NCI-H2227 (cell line): ENCODE results near the gene CYP2D6.
A peak's percentile ranks its signal among the peaks of the same experiment; 100 is the strongest.

ENCODE experiments used
- DNase-seq: peaks from one replicate; lab custom pipeline; 2025; ENCODE audit not compliant: unreplicated experiment; lab: John Stamatoyannopoulos, UW

The CYP2D6 gene

DNA sequence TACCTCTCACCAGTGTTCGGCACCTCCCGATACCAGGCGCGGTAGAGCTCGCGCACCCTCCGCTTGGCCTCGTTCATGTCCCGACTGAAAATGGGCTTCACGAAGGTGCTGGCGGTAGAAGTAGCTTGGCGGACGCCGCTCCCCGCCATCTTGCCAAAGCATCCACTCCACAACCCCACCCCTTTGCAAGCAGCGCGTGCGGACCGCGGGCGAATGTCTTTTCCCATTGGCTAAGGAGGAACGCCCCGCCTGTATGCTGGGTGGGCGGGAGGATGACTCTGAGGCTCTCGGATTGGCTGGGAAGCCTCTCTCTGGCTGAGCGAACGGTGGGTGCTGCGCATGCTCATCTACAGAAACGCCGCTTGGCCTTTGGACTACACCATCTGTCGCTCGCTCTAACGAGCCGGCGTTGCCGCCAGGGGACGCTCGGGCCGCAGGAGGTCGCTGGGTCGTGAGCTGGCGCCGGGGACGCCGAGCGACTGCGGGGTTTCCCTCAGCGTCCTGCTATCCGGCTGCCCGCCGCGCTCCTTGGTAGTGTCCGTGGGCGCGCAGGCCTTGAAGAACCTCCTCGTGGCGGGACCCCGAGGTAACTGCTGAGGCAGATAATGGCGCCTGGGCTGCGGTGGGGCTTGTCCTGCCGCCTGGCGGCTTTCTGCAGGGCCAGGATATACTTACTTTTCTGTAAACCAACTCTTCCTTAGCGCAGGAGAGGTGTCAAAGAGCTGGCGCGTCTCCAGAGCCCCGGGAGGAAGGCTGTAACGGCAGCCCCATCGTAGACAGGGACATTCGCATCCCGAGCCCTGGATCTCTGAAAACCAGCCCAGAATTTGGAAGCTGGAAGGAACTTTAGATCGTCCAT, 39.8 kb downstream of the CYP2D6 start, which contains the start of gene NDUFA6:
NDUFA6 (minus strand) TSS at position 177 of the 859 bp plus-strand sequence; CDS start at position 149, 28 bp downstream.
- DNase-seq, result peak; percentile 97

DNA sequence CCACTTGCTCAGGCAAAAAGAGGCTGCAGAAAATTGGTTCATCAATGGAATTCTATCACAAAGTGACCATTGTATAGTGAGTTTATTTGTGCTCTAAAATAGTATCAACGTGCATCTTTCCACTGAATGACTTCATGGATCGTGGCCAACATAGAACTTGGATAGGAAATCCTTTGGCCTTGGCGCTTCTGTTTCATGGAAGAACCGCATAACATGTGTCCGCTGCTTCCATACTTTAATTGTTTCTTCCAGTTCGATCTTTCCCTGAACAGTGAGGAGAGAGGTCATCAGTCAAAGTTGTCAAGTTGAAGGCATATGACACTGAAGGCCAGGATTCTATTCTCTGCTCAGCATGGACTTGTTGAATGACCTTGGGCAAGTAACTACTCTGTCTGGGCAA, 44.6 kb downstream of the CYP2D6 start:
- no peak for DNase-seq

DNA sequence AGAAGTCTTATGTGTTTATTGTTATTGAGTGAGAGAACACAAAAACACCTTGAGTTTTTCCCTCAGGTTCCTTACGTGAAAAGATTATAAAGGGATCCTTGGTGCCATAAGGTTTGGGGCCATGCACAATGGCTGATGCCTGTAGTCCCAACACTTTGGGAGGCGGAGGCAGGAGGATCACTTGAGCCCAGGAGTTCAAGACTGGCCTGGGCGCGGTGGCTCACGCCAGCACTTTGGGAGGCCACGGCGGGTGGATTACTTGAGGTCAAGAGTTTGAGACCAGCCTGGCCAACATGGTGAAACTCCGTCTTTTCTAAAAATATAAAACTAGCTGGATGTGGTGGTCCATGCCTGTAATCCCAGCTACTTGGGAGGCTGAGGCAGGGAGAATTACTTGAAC, 45.7 kb downstream of the CYP2D6 start:
- DNase-seq, result no peak

DNA sequence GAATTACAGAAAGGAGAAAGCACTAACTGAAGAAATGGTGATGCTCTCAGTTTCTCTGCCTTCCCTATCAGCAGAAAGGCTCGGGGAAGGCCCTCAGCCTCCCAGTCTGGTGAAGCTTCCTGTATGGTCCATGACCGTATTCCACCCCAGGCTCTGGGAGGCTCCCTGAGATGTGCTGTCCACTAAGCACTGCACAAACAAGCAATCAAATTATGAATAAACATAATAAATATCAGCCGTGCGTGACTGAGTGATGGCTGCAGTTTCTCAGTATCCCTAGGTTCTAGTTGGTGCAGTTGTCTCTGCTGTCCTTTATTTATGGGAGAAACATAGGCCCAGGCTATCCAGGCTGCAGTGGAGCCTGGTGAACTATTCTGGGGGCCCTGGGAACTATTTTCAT, 47.5 kb downstream of the CYP2D6 start:
- no peak for DNase-seq

DNA sequence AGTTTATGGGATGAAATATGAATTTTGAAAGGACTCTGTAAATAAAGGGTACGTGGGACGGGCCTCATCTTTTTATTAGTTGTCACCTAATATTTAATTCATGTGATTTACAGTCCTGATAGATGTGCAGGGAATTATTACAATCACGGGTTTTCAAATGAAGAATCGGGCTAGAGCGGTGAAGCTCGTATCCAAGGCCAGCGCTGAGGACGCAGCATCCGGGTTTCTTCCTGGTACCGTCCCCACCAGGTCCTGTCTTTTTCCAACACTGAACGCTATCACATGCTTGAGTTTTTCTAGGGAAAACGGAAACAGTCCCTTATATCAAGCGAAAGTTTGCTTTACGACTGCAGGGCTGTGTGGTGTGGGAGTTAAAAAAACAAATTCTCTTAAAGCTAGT, 50.3 kb downstream of the CYP2D6 start:
- peak; percentile 21 for DNase-seq

DNA sequence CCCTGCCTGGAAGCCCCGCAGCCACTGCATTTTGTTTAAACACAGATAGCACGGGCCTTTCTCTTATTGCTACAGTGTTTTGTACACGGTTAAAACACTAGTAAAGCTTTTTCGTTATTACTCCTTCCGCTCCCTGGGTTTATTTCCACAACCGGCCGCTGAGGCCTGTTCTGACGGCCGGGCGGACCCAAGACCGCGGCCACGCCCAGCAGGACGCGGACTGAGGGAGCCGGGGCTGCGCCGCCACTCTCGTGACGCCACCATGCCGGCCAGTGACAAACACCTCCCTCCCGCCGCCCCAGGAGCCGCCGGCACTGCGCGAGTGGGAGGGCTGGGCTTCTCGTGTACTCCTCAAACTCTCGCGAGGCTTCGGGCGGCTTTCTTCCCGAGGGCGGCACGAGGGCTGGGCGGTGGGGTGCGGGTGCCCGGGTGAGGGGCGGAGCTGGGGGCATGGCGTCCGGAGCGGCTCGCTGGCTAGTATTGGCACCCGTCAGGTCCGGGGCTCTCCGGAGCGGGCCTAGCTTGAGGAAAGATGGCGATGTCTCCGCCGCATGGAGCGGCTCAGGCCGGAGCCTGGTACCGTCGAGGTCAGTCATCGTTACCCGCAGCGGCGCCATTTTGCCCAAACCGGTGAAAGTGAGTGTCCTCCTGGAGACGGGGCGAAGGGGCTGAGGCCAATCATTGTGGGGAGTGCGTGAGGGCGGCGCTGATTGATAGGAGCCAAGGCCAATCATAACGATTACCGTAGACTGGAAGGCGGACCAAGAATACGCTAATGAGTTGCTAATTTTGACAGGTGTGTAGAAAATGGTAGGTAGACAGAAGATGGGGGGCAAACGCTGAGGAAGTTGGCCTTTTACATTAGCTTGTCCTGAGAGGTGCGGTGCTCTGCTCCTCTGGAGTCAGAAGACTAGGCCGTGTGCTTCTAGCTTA, 51.0 kb downstream of the CYP2D6 start, which contains the start of gene SMDT1:
SMDT1 (plus strand) TSS at position 382 of the 933 bp plus-strand sequence; CDS start at position 451, 69 bp downstream.
- peak; percentile 97 for DNase-seq

DNA sequence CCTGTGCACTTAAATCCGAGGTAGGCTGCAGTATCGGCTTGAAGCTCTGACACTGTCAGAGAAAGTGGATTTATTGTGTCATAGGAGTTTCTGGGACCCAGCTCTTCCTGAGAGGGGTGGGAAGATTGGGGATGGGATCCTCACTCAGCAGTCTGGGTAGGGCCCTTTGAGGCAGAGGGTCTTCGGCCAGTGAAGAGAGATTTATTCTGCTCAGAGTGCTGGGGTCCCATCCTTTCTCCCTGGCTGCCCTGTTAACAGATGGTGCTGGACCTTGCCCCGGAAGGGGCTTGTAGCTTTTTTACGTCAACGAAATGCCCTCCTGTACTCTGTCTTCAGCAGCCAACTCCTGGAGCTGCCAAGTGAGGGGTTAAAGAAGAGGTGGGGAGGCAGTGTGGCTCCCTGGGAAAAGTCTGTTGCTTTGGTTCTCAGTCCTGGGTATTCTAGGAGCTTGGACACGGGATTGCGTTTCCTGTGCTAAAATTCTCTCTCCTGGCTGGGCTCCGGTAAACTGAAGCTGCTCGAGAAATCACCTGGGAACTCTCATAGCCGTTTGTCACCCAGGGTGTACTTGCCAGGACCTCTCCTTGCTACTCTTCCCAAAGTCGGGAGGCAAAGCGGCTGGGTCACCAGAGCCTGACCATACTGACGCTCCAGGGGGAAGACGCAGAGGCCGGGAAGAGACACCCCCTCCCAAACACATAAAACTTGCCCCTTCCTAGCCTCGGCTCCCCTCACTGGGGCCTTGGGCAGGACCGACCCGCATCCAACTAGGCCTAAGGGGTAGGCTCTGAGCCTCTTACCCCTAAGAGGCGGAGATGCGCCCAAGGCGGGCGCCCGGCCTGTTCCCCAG, 51.9 kb downstream of the CYP2D6 start:
- no peak for DNase-seq

DNA sequence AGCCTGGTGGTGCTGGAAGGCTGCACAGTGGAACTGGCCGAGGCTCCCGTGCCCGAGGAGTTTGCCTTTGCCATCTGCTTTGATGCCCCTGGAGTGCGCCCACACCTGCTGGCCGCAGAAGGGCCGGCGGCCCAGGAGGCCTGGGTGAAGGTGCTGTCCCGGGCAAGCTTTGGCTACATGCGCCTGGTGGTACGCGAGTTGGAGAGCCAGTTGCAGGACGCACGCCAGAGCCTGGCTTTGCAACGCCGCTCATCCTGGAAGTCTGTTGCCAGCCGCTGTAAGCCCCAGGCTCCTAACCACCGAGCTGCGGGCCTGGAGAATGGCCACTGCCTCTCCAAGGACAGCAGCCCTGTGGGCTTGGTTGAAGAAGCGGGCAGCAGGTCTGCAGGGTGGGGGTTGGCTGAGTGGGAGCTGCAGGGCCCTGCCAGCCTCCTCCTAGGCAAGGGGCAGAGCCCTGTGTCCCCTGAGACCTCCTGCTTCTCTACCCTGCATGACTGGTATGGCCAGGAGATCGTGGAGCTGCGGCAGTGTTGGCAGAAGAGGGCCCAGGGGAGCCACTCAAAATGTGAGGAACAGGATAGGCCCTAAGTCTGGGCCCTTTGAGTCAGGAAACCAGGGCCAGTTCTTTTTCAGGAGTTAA, 53.0 kb downstream of the CYP2D6 start:
- no peak for DNase-seq

DNA sequence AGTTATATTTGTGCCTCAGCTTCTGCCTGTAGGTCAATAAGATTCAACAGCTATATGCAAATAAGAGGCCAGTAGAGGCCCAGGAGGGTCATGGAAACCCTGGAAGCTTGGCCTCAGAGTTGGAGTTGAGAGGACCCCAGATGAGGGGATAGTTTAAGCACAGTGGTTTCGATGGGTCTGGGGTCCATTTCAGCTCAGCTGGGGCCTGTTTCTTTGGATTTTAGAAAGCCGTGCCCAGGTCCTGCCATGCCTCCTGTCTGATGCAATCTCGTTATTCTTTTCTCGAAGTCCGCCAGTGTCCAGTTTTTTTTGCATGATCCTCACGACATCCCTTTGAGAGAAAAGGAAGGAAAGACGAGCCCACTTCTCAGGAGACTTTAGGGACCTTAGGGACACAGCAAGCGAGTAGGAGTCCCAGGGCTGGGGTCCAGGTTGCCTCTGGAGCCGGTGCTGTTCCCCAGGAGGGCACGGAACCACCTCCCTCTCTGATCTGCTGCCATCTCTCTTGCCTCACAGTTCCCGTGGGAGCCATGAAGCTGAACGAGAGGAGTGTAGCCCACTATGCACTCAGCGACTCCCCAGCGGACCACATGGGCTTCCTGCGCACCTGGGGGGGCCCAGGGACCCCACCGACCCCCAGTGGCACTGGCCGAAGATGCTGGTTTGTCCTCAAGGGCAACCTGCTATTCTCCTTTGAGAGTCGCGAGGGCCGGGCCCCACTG, 53.7 kb downstream of the CYP2D6 start:
- no peak for DNase-seq
